NCI-H1105 (cell line): ENCODE measurements around the gene PDE4B.
"Not testable (repeated sequence)": the region's sequence is repeated elsewhere in the genome, so short reads cannot be mapped to it uniquely, and the experiment has no call there.

Experiments used
- DNase-seq: peaks from one replicate; lab custom pipeline; 2025; lab: John Stamatoyannopoulos, UW

The PDE4B gene

DNA sequence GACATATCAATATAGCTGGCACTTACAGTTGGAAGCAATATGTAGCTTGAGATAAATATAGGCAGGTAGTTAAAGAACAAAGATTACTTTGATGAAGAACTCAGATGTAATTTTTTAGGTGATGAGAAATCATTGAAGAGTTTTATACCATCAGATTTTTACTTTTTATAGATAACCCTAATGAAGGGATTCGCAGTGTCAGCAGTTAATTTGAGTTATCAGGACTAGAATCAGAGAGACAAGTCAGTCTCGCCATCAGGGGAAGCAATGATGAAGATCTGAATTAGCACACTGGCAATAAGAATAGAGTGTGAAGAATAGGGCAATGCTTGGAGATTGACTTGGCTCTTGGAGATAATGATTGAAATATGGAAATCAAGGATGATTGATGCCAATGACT, 342.5 kb downstream of the PDE4B start:
- no peak for DNase-seq

GRCh38 chr1:66136423-66136822, 343.7 kb downstream of the PDE4B start:
- not testable (repeated sequence) for DNase-seq

GRCh38 chr1:66137235-66137634, 344.5 kb downstream of the PDE4B start:
- no peak for DNase-seq

- DNase-seq: no peak
Observed at GRCh38 chr1:66138613-66139012, 345.9 kb downstream of the PDE4B start.

GRCh38 chr1:66140072-66140471, 347.4 kb downstream of the PDE4B start:
- DNase-seq: no peak

- DNase-seq: no peak
Observed at GRCh38 chr1:66143651-66144050, 351.0 kb downstream of the PDE4B start.

DNA sequence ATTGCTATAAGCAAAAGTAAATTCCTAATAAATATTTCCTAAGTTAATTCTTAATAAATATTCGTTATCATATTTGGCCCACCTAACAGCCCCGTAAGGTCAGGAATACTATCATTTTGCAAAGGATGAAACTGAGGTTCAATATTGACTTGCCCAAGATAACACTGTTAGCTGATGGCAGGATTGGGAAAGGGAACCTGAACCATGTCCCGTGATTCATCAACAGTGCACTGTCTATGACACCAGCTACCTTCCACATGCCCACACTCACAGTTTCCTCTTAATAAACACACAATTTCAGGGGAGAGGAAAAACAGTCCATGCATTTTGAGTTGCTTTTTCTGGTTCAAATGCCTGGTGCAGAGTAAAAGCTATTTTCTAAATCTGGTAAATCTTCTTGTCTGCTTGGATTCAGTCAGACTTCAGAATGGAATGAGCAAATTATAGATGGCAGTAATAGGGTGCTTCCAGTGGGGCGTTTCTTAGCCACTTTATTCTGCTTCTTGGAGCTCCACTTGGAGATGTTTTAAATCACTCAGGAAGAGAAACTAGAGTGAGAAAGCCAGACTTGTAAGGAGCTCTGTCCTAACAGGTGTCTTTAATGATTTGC, 354.6 kb downstream of the PDE4B start:
- no peak for DNase-seq

DNA sequence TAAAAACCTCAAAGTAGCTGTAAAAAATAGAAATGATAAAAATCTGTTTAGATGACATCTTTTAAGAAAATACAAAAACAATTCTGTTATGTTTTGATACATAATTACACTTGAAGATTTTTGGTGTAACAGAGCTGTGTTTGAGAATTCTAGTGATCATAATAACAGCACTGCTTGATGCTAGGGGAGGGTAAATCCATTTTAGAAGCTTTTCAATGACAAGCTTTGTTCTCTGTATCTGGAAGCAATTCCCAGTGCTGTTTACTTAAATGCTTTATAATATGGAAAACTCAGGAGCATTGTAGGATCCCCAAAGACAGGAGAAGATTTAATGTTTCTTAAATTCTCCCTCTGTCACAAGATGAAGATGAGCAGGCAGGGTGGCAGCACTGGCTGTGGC, 359.3 kb downstream of the PDE4B start:
- DNase-seq: no peak

DNA sequence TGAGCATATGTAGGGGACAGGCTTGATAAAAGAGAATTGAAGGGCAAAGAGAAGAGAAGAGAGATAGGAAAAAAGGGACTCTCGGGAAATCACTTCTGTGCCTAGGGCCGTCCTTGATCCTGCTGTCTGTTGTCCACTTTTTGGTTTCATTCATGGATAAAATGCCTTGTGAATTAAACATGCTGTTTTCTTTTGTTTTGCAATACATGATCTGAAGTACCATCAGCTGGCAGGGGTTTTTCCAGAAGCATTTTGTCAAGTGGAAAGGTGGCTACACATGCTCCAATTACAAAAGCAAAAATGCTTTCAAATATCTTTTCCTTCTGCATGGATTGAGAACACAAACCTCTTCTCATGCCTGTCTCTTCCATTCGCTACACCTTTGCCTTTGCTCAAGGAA, 361.7 kb downstream of the PDE4B start:
- no peak for DNase-seq

- no peak for DNase-seq
Observed at GRCh38 chr1:66156144-66156543, 363.4 kb downstream of the PDE4B start.

DNA sequence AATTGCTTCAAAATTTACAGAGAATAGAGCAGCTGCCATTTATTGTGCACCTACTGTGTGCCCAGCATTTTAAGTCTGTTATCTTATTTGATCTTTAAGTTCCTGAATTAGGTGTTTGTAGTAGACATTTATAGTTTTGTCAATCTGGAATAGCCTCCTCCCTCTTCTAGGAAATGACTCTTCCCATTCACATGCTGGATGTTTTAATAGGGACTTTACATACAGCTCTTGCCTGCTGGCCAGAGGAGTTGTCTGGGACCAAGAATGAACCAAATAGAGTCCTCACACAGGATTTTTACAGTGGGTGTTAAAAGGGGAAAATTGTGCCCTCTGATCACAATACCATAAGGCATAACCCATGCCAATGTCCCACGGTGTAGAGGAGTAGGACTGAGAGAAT, 367.1 kb downstream of the PDE4B start:
- no peak for DNase-seq

GRCh38 chr1:66160719-66161118, 368.0 kb downstream of the PDE4B start:
- DNase-seq: peak; percentile 24

GRCh38 chr1:66166753-66167152, 374.1 kb downstream of the PDE4B start:
- no peak for DNase-seq

DNA sequence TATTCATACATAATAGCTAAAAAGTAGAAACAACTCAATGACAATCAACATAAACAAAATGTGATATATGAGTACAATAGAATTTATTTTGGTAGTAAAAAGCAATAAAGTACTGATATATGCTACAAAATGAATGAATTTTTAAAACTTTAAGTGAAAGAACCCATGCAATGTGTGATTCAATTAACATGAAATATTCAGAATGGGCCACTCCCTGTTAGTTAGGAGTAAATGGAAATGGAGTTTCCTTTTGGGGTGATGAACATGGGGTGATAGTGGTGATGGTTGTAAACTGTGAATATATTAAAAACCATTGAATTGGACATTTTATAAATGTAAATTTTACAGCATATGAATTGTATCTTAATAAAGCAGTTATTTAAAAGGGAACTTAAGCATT, 374.6 kb downstream of the PDE4B start:
- DNase-seq: no peak

DNA sequence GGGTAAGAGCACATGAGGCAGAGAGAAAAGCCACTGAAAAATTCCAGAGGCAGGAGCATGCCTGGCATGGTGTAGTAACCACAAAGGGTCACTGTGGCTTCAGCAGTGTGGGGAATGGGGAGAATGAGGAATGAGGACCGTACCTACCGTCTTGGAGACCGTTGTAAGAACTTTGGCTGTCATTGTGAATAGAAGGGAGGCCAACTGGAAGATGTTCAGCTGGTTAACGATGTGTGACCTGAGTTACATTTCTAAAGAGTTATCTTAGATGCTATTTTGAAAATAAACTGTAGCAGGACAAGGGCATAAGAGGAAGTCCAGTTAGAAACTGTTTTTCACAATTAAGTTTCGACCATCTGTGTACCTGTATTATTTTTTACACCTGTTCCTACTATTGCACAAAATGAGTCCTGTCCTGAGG, 375.8 kb downstream of the PDE4B start:
- no peak for DNase-seq

DNA sequence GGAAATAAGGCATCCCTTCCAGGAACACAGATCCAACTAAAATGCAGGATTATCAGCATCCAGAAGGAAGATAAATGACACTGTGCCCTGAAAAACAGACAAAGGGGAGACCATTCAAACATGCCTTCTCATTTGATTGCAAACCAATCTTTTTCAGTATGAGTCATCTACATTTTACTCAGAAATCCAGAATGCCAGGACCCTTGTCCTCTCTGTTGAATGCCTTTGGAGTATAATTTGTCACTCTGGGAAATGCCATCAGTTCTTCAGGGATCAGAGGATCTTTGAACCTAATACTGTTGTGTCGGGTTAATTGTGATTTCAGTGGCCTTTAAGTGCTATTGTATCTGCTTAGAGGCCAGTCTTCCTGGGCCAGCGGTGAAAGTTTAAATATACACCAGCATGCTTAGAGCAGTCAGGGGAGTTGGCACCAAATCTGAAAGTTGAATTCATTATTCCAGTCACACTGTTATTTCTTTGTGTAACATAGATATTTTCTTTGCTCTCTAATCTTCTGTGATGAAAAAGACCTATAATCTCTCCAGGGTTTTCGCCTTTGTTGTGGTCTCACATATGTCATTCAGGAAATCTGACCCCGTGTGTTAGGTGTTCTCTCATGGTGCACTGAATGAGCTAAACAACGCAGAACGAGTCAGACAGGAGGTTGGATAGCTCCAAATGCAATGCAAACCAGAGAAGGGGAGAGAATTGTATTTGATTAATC, 376.4 kb downstream of the PDE4B start:
- no peak for DNase-seq

DNA sequence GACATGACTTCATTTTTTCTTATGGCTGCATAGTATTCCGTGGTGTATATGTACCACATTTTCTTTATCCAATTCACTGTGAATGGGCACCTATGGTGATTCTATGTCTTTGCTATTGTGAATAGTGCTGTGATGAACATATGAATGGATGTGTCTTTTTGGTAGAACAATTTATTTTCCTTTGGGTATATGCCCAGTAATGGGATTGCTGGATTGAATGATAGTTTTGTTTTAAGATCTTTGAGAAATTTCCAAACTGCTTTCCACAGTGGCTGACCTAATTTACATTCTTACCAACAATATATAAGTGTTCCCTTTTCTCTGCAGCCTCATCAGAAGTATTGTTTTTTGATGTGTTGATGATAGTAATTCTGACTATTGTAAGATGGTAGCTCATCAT, 379.6 kb downstream of the PDE4B start:
- no peak for DNase-seq

GRCh38 chr1:66175098-66175497, 382.4 kb downstream of the PDE4B start:
- no peak for DNase-seq

GRCh38 chr1:66175581-66175980, 382.9 kb downstream of the PDE4B start:
- DNase-seq: no peak

DNA sequence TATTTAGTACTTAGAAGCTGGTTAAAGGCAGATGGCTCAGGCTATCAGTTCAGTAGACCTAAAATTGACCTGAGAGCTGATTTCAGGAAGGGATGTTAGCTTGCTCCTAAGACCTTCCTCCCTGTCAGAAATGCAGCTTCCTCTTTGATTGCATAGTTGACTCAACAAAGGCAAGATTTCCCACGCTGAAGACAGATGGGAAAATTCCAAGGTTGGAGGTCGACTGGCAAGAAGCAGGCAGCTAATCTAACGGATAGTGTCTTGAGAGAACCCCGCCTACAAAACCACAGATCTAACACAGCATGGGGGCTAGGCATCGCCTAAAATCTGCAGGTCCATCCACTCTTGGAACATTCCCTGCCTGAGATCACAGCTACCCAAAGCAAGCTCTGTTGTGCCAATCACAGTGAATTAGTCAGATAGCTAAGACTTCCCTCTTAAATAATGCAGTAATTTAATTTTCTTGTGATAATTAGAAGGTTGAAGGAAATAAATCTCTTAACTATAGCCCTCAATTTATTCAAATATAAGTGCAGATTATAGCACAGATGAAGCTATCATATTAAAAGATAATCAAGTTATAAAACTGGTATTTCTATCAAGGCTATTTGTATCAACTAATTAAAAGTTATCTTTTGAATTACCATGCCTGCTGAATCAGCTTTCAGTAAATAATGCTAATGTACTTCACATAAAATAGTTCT, 383.5 kb downstream of the PDE4B start:
- no peak for DNase-seq

DNA sequence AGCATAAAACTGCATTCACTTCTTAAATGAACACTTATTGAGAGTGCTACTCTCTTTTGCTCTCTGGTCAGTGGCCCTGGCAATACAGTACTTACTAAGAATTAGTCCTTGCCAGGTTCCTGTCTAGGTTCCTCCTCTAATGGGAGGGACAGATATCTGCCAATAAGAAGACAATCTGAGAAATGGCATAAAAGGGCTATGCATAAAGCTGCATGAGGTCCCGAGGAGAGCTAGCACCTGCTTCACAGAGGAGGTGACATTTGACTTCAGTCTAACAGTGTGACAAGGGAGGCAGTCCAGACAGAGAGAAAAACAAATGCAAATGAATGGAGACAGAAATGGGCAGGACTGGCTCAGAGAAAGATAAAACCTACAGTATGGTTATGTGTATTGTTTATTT, 384.1 kb downstream of the PDE4B start:
- no peak for DNase-seq

DNA sequence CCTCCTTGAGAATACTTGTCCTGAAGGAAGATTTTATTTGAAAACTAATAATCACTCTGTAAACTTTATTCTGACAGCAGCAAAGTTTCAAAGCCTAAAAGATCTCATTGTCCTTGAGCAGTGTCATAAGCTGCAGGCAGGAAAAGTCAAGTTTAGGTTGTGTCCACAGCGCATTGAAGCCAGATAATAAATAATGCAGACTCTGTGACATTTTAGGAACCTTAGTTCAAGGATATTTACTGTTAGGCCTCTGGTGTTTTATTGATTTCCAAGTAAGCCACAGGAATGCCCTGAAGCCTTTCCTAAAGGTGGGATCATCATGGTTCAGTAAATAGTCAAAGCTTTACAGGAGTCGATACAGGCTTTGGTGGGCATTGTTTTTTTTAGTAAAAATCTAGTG, 384.8 kb downstream of the PDE4B start:
- DNase-seq: no peak

GRCh38 chr1:66182026-66182425, 389.3 kb downstream of the PDE4B start:
- no peak for DNase-seq
